ENCODE measurements around the gene C16orf90.

The C16orf90 gene

GRCh38 chr16:3465301-3465700 lies 30.0 kb downstream of the C16orf90 start:
- TF ChIP-seq CTCF (conservative IDR thresholded peaks at IDR 0.05; ENCODE audit: low read depth, low read length) = no peak
- no peak for DNase-seq (ENCODE audit: low read depth)
- H3K4me3 ChIP-seq (ENCODE audit: low read length) = no peak overlapping the region

GRCh38 chr16:3461151-3461550 lies 34.1 kb downstream of the C16orf90 start:
- TF ChIP-seq CTCF (conservative IDR thresholded peaks at IDR 0.05; ENCODE audit: low read depth, low read length) = peak; percentile 31
- DNase-seq (ENCODE audit: low read depth) = no peak
- no peak overlapping the region for H3K4me3 ChIP-seq (ENCODE audit: low read length)

- no peak for DNase-seq (ENCODE audit: low read depth)
- no peak for TF ChIP-seq CTCF (conservative IDR thresholded peaks at IDR 0.05; ENCODE audit: low read depth, low read length)
- H3K4me3 ChIP-seq (ENCODE audit: low read length) = no peak overlapping the region
Observed at GRCh38 chr16:3460585-3460984, 34.7 kb downstream of the C16orf90 start.

- TF ChIP-seq CTCF (conservative IDR thresholded peaks at IDR 0.05; ENCODE audit: low read depth, low read length) = no peak
- DNase-seq (ENCODE audit: low read depth) = no peak
- no peak overlapping the region for H3K4me3 ChIP-seq (ENCODE audit: low read length)
Observed at GRCh38 chr16:3460121-3460520, 35.2 kb downstream of the C16orf90 start.

- peak overlapping the region; percentile 87 for H3K4me3 ChIP-seq (ENCODE audit: low read length)
- TF ChIP-seq CTCF (conservative IDR thresholded peaks at IDR 0.05; ENCODE audit: low read depth, low read length) = no peak
- no peak for DNase-seq (ENCODE audit: low read depth)
Observed at GRCh38 chr16:3459401-3460090, 35.7 kb downstream of the C16orf90 start.

GRCh38 chr16:3458852-3459361 lies 36.4 kb downstream of the C16orf90 start:
- no peak for DNase-seq (ENCODE audit: low read depth)
- peak overlapping the region; percentile 87 for H3K4me3 ChIP-seq (ENCODE audit: low read length)
- no peak for TF ChIP-seq CTCF (conservative IDR thresholded peaks at IDR 0.05; ENCODE audit: low read depth, low read length)

GRCh38 chr16:3458278-3458851 lies 36.9 kb downstream of the C16orf90 start:
- no peak for TF ChIP-seq CTCF (conservative IDR thresholded peaks at IDR 0.05; ENCODE audit: low read depth, low read length)
- DNase-seq (ENCODE audit: low read depth) = no peak

More at GRCh38 chr16:3458278-3458851, 36.9 kb downstream of the C16orf90 start:
- H3K4me3 ChIP-seq (ENCODE audit: low read length) = peak overlapping the region; percentile 87
